GM21786 (cell line): ENCODE data around the gene SST.

Experiments used
- ATAC-seq: cut with Tn5 transposase; IDR thresholded peaks from one replicate; pipeline ENCODE4 v1.9.1; 2021; ENCODE audit not compliant: unreplicated experiment

Gene SST

GRCh38 chr3:187669675-187670504, at the start of gene SST:
Gene SST, minus strand, starts transcription at chr3:187670394. Its CDS starts 103 bp downstream, at chr3:187670291.
- no peak for ATAC-seq

GRCh38 chr3:187719628-187720336, 49.6 kb upstream of the SST start:
- ATAC-seq: no peak

- no peak for ATAC-seq
These were observed 48.6 kb upstream of the SST start for GRCh38 chr3:187718802-187719201.

GRCh38 chr3:187717572-187717971, 47.4 kb upstream of the SST start:
- ATAC-seq: no peak

- peak; percentile 78 for ATAC-seq
These were observed 44.3 kb upstream of the SST start for GRCh38 chr3:187714404-187714979.

- no peak for ATAC-seq
These were observed 43.3 kb upstream of the SST start for GRCh38 chr3:187713504-187713903.

GRCh38 chr3:187709155-187709554, 39.0 kb upstream of the SST start:
- ATAC-seq: no peak

GRCh38 chr3:187708696-187709095, 38.5 kb upstream of the SST start:
- ATAC-seq: no peak

- no peak for ATAC-seq
These were observed 36.8 kb upstream of the SST start for GRCh38 chr3:187706971-187707370.

GRCh38 chr3:187705164-187705563, 35.0 kb upstream of the SST start:
- ATAC-seq: no peak

GRCh38 chr3:187702507-187703033, 32.4 kb upstream of the SST start, which contains the start of gene RTP2:
Gene RTP2, minus strand, starts transcription at chr3:187702557. Its CDS starts 429 bp downstream, at chr3:187702128.
- ATAC-seq: no peak

- no peak for ATAC-seq
These were observed 30.1 kb upstream of the SST start for GRCh38 chr3:187700249-187700648.

GRCh38 chr3:187698499-187699399, 28.6 kb upstream of the SST start:
- ATAC-seq: no peak

- no peak for ATAC-seq
These were observed 25.8 kb upstream of the SST start for GRCh38 chr3:187696021-187696420.

GRCh38 chr3:187695449-187695848, 25.3 kb upstream of the SST start:
- ATAC-seq: no peak

GRCh38 chr3:187694801-187695200, 24.6 kb upstream of the SST start:
- no peak for ATAC-seq

GRCh38 chr3:187693431-187693830, 23.2 kb upstream of the SST start:
- ATAC-seq: no peak

- ATAC-seq: no peak
These were observed 19.8 kb upstream of the SST start for GRCh38 chr3:187689984-187690383.

GRCh38 chr3:187686621-187687273, 16.6 kb upstream of the SST start:
- ATAC-seq: no peak

- no peak for ATAC-seq
These were observed 15.8 kb upstream of the SST start for GRCh38 chr3:187685948-187686347.
